Adrenal gland (tissue), 5 donors: Measurements from ENCODE around the gene VWA8.

Experiments
- POLR2A ChIP-seq, 2 donors: fragments of 450-650 bp; IDR thresholded peaks; one replicate each; pipeline ENCODE4 v1.6.1; 2017; ENCODE audit warnings: antibody characterized with exemption in 2 of 2, mild to moderate bottlenecking in 2 of 2, moderate library complexity in 1 of 2
- TF ChIP-seq, protein P1 (sequence below), 6 experiments: fragments of 450-650 bp in 4 of 6; fragments of 200-600 bp in 2 of 6; sonication (generic) in 1 of 6; IDR thresholded peaks; 1 replicate in 5 of 6; 2 replicates in 1 of 6; pipeline versions ENCODE4 v1.5.1 to v1.8.0; 2016 to 2021; ENCODE audit warnings: antibody characterized with exemption in 6 of 6, mild to moderate bottlenecking in 2 of 6, moderate library complexity in 1 of 6
- donor health status: DM: no; HTN: no; CAD: no.

DNA sequence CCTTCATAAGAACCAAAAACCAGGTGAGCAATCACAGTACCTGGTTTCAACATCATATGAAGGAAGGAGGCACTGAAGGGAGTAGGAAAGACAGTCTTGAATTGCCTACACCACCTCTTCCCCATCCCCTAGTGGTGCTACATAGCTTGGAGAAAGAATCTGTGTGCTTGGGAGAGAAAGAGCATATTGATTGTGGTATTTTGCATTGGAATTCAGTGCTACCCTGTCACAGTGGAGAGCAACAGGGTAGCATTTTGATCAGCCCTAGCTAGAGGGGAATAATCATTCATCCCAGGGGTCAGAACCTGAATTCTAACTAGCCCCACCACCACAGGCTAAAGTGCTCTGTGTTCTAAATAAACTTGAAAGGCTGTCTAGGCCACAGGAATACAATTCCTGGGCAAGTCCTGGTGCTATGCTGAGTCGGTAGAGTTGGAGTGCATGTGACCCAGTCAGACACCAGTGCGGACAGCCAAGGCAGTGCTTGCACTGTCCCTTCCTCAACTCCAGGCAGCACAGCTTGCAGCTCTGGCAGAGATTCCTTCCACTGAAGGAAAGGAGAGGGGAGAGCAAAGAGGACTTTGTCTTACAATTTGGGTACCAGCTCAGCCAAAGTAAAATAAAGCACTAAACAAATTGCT, 158.7 kb downstream of the VWA8 start:
- TF ChIP-seq, protein P1, sequence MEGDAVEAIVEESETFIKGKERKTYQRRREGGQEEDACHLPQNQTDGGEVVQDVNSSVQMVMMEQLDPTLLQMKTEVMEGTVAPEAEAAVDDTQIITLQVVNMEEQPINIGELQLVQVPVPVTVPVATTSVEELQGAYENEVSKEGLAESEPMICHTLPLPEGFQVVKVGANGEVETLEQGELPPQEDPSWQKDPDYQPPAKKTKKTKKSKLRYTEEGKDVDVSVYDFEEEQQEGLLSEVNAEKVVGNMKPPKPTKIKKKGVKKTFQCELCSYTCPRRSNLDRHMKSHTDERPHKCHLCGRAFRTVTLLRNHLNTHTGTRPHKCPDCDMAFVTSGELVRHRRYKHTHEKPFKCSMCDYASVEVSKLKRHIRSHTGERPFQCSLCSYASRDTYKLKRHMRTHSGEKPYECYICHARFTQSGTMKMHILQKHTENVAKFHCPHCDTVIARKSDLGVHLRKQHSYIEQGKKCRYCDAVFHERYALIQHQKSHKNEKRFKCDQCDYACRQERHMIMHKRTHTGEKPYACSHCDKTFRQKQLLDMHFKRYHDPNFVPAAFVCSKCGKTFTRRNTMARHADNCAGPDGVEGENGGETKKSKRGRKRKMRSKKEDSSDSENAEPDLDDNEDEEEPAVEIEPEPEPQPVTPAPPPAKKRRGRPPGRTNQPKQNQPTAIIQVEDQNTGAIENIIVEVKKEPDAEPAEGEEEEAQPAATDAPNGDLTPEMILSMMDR (IDR thresholded peaks at IDR 0.05) = no peak
- no peak for TF ChIP-seq POLR2A (IDR thresholded peaks at IDR 0.05)
